HCT116 (cell line): ENCODE measurements around the gene RGL3.

ENCODE experiments used
- CEBPB ChIP-seq: IDR thresholded peaks from 2 replicates; pipeline ENCODE4 v1.6.1; 2012; ENCODE audit warnings: low read depth
- CTCF ChIP-seq, 3 experiments: fragments of 200-600 bp in 1 of 3; sonication (generic) in 1 of 3; IDR thresholded peaks in 2 of 3; conservative IDR thresholded peaks in 1 of 3; 2 replicates each; pipeline ENCODE4 v1.5.1; 2012 to 2017; ENCODE audit warnings: low read depth in 2 of 3, low read length in 2 of 3, antibody characterized with exemption in 1 of 3, borderline replicate concordance in 1 of 3, control low read depth in 1 of 3, mild to moderate bottlenecking in 1 of 3, mixed read lengths in 1 of 3, mixed run types in 1 of 3, moderate library complexity in 1 of 3; ENCODE audit not compliant: insufficient read depth in 1 of 3
- EZH2 ChIP-seq: fragments of 200-600 bp; sonication (generic); IDR thresholded peaks from 2 replicates; pipeline ENCODE4 v1.6.1; 2017; ENCODE audit warnings: antibody characterized with exemption, mixed run types
- EZH2phosphoT487 ChIP-seq: fragments of 200-600 bp; IDR thresholded peaks from 2 replicates; pipeline ENCODE4 v1.6.1; 2018; ENCODE audit warnings: antibody characterized with exemption, borderline replicate concordance
- JUND ChIP-seq: IDR thresholded peaks from 2 replicates; pipeline ENCODE4 v1.6.1; 2012
- POLR2A ChIP-seq: IDR thresholded peaks from 2 replicates; pipeline ENCODE4 v1.7.0; 2011; ENCODE audit warnings: borderline replicate concordance; ENCODE audit not compliant: insufficient read depth, insufficient read length; ENCODE audit errors: extremely low read depth
- POLR2AphosphoS5 ChIP-seq: IDR thresholded peaks from 2 replicates; pipeline ENCODE4 v1.6.1; 2011; ENCODE audit warnings: mild to moderate bottlenecking, low read depth, low read length, moderate library complexity
- RAD21 ChIP-seq: IDR thresholded peaks from 2 replicates; pipeline ENCODE4 v1.6.1; 2012; ENCODE audit warnings: low read depth, mild to moderate bottlenecking
- REST ChIP-seq: IDR thresholded peaks from 2 replicates; pipeline ENCODE4 v1.6.1; 2012; ENCODE audit warnings: low read depth
- SIN3A ChIP-seq: IDR thresholded peaks from 2 replicates; pipeline ENCODE4 v1.6.1; 2012; ENCODE audit warnings: low read depth
- SP1 ChIP-seq: IDR thresholded peaks from 2 replicates; pipeline ENCODE4 v1.6.1; 2012; ENCODE audit warnings: low read depth
- ZNF274 ChIP-seq: fragments of 200-500 bp; sonication (Bioruptor generic); IDR thresholded peaks from 2 replicates; pipeline ENCODE4 v1.6.1; 2014; ENCODE audit warnings: mild to moderate bottlenecking, low read depth, low read length, inconsistent platforms

GRCh38 chr19:11452620-11453310 is 33.7 kb upstream of the RGL3 start:
- TF ChIP-seq POLR2A, result no peak
- peak in 2 of 3 experiments; percentile 15 to 17; a peak in 2 of 6 replicates for TF ChIP-seq CTCF (IDR thresholded peaks at IDR 0.05 in 2 of 3, conservative IDR thresholded peaks at IDR 0.05 in 1 of 3; ENCODE audit: borderline replicate concordance in 1 of 3, insufficient read depth in 1 of 3, low read depth in 2 of 3, low read length in 2 of 3)
- TF ChIP-seq REST, result no peak
- TF ChIP-seq CEBPB, result no peak
- no peak for TF ChIP-seq SP1
- TF ChIP-seq EZH2, result no peak
- TF ChIP-seq ZNF274, result no peak
- TF ChIP-seq EZH2phosphoT487, result no peak
- no peak for TF ChIP-seq SIN3A
- TF ChIP-seq JUND, result no peak
- TF ChIP-seq RAD21, result no peak
- TF ChIP-seq POLR2AphosphoS5, result no peak
